ENCODE measurements around the gene FRMD4A.

- TF ChIP-seq CTCF (IDR thresholded peaks at IDR 0.05; ENCODE audit: borderline replicate concordance, extremely low read depth, low read length, poor library complexity, severe bottlenecking) (no peak), EZH2 (IDR thresholded peaks at IDR 0.05; ENCODE audit: borderline replicate concordance, low read depth, low read length, severe bottlenecking) (no peak)
These were observed 658.2 kb downstream of the FRMD4A start for GRCh38 chr10:13672548-13672947.
